GM12872 (cell line): ENCODE results near the gene TCHH.

Experiments used
- CTCF ChIP-seq: IDR thresholded peaks from 3 replicates; pipeline ENCODE4 v1.5.1; 2011; ENCODE audit warnings: low read depth, mild to moderate bottlenecking, low read length, moderate library complexity; ENCODE audit not compliant: insufficient read depth

Gene TCHH

GRCh38 chr1:152107031-152107983 lies 7.9 kb downstream of the TCHH start:
- TF ChIP-seq CTCF: no peak

GRCh38 chr1:152104854-152105253 lies 10.4 kb downstream of the TCHH start:
- TF ChIP-seq CTCF: no peak

GRCh38 chr1:152096931-152097330 lies 18.3 kb downstream of the TCHH start:
- no peak for TF ChIP-seq CTCF

GRCh38 chr1:152089014-152089674 lies 26.1 kb downstream of the TCHH start, which contains the start of gene TCHHL1:
Gene TCHHL1 (minus strand): TSS chr1:152089064. CDS start chr1:152088143, 921 bp downstream.
- no peak for TF ChIP-seq CTCF

DNA sequence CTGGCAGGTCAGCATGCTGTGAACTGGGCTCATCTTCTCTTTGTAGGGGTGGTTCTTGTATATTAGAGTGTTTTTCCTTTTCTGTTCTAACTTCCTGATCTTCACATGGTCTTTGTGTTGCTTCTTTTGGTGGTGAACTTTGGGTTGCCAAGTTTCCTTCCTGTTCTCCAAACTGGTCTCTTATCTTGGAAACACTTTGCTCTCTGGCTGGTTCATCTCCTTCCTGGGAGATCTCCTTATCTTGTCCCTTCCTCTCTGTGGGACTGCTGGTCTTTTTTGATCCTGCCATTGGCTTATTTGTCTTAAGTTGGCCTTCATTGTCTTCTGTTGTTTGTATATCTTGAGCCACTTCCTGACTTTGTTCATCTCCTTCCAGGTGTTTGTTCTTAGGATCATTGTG lies 28.5 kb downstream of the TCHH start:
- TF ChIP-seq CTCF: no peak

GRCh38 chr1:152084853-152085252 lies 30.4 kb downstream of the TCHH start:
- TF ChIP-seq CTCF: no peak

GRCh38 chr1:152078831-152079441 lies 36.3 kb downstream of the TCHH start:
- TF ChIP-seq CTCF: no peak
